ENCODE measurements around the gene SPIN1.

The SPIN1 gene

DNA sequence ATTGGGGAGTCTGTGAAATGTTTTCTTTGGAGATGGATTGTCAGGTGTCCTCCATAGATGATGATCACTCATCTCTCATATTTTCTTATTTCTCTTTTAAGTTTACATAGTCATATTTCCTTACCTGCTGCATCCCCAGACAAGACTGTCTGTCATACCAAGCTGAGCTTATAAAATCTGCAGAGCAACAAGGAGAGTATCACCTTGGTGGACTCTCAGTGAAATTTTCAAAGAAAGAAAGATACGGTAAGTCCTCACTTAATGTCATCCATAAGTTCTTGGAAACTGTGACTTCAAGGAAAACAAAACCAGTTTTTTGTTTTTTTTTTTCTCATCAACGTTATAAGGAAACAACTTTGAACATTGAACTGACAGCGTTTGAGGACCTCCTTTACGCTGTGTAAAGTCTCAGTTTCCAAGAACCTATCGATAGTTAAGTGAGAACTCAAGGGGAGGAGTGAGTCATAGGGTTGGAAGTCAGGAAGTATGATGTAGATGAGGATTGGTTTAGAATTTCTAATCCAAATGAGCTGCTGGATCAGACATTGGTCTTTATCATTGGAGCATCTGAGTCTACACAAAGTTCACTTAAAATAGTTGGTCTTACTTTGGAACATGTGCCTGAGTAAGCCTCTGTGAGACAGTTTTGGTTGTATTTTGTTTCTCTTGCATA is 45.5 kb downstream of the SPIN1 start:
- H3K27ac ChIP-seq: no peak overlapping the region
- TF ChIP-seq, protein P1, sequence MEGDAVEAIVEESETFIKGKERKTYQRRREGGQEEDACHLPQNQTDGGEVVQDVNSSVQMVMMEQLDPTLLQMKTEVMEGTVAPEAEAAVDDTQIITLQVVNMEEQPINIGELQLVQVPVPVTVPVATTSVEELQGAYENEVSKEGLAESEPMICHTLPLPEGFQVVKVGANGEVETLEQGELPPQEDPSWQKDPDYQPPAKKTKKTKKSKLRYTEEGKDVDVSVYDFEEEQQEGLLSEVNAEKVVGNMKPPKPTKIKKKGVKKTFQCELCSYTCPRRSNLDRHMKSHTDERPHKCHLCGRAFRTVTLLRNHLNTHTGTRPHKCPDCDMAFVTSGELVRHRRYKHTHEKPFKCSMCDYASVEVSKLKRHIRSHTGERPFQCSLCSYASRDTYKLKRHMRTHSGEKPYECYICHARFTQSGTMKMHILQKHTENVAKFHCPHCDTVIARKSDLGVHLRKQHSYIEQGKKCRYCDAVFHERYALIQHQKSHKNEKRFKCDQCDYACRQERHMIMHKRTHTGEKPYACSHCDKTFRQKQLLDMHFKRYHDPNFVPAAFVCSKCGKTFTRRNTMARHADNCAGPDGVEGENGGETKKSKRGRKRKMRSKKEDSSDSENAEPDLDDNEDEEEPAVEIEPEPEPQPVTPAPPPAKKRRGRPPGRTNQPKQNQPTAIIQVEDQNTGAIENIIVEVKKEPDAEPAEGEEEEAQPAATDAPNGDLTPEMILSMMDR (IDR thresholded peaks at IDR 0.05): no peak

GRCh38 chr9:88435336-88435735 is 47.1 kb downstream of the SPIN1 start:
- Histone ChIP-seq H3K27ac (no peak overlapping the region), H3K4me3 (no peak overlapping the region)
- TF ChIP-seq, protein P1 (IDR thresholded peaks at IDR 0.05): no peak
- no peak for DNase-seq (ENCODE audit: low spot score)

More for the DNA sequence above, 45.5 kb downstream of the SPIN1 start:
- H3K4me3 ChIP-seq: no peak overlapping the region
- no peak for DNase-seq (ENCODE audit: low spot score)

DNA sequence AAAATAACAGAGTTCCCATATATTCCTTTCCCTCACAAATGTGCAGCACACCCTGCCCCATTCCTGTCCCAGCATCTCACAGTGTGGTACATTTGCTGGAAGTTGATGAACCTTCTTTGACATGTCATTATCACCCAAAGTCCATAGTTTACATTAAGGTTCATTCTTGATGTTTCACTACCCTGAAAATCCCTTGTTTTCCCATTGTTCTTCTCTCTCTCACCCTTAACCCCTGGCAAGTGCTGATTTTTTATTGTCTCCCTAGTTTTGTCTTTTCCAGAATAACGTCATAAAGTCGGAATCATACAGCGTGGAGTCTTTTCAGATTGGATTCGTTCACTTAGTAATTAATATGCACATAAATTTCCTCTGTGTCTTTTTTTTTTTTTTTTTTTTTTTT is 48.1 kb downstream of the SPIN1 start:
- TF ChIP-seq, protein P1 (IDR thresholded peaks at IDR 0.05): no peak
- H3K27ac ChIP-seq: no peak overlapping the region
- no peak for DNase-seq (ENCODE audit: low spot score)
- no peak overlapping the region for H3K4me3 ChIP-seq

DNA sequence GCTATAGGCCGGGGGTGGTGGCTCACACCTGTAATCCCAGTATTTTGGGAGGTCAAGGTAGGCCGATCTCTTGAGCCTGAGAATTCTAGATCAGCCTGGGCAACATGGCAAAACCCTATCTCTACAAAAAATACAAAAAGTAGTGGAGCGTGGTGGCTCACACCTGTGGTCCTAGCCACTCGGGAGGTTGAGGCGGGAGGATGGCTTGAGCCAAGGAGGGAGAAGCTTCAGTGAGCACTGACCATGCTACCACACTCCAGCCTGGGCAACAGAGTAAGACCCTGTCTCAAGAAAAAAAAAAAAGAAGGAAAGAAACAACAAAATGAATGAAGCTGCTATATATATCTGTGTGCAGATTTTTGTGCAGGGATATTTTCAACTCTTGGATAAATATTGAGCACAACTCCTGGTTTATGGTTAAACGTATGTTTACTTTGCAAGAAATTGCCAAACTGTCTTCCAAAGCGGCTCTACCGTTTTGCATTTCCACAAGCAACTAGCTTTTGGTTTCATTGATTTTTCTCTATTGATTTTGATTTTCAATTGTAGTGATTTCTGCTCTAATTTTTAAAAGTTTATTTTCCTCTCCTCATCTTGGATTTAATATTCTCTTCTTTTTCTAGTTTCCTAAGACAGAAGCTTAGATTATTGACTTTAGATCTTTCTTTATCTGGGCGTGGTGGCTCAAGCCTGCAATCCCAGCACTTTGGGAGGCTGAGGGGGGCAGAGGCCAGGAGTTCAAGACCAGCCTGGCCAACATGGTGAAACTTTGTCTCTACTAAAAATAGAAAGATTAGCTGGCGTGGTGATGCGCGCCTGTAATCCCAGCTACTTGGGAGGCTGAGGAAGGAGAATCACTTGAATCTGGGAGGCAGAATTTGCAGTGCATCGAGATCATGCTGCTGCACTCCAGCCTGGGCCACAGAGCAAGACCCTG is 49.2 kb downstream of the SPIN1 start:
- Histone ChIP-seq H3K27ac (no peak overlapping the region), H3K4me3 (no peak overlapping the region)
- no peak for DNase-seq (ENCODE audit: low spot score)
- TF ChIP-seq, protein P1 (IDR thresholded peaks at IDR 0.05): no peak

DNA sequence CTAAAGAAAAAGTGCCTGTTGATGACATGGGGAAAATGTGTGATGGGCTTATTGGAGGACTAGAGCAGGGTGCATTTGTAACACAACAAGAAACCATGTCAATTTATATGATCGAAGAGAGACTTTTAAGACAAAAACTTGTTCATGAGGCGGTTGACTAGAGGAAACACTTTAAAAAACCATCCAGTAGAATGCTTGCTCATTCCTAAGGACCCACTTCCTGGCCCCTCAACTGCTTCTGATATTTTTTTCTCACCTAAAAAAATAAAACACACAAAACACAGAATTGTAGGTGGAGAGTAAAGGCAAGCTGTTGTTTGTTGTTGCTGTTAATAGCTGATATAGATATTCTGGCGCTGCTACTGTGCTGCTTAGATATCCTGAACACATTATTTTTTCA is 50.6 kb downstream of the SPIN1 start:
- no peak overlapping the region for H3K27ac ChIP-seq
- no peak for DNase-seq (ENCODE audit: low spot score)
- H3K4me3 ChIP-seq: no peak overlapping the region
- TF ChIP-seq, protein P1 (IDR thresholded peaks at IDR 0.05): no peak

- no peak for DNase-seq (ENCODE audit: low spot score)
- Histone ChIP-seq H3K4me3 (no peak overlapping the region), H3K27ac (no peak overlapping the region)
- TF ChIP-seq, protein P1 (IDR thresholded peaks at IDR 0.05): no peak
Measured at GRCh38 chr9:88441301-88442007, 53.2 kb downstream of the SPIN1 start.

All from coronary artery (tissue), 2 donors.